ENCODE results near the gene MARCKS.

The MARCKS gene, protein sequence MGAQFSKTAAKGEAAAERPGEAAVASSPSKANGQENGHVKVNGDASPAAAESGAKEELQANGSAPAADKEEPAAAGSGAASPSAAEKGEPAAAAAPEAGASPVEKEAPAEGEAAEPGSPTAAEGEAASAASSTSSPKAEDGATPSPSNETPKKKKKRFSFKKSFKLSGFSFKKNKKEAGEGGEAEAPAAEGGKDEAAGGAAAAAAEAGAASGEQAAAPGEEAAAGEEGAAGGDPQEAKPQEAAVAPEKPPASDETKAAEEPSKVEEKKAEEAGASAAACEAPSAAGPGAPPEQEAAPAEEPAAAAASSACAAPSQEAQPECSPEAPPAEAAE
- total RNA-seq, result 0.17 to 2.3 (median 0.17) reads per million in 3 donors

DNA sequence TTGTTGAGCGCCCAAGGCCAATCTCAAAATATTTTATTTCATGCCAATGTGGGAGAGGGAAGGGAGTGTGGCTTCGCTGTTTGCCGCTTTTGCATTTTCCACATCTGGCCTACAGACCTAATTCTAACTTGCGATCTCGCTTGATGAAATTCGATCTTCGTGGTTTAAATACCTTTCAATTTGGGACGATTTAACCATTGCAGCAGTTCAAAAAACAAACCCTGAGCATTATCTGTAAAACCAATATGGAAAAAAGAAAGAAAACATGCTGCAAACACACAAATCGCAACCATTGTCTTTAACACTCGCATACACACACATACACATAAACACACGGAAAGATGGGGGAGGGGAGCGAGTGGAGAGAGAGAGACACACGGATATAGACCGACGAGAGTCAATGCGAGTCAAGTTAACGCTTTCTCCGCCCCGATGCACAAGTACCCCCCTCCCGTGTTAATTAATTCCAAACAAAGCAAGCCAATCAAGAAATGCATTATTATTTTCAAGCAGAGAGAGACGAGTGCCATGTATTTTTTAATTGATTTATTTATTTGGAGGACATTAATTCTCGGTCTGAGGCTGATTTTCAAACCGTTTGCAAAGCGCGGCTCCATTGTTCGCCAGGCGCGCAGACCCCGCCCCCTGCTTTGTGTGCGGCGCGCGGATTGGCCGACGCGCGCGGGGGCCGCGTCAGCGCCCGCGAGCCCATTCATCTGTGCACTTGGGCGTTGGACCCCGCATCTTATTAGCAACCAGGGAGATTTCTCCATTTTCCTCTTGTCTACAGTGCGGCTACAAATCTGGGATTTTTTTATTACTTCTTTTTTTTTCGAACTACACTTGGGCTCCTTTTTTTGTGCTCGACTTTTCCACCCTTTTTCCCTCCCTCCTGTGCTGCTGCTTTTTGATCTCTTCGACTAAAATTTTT, at the start of gene MARCKS:
MARCKS (plus strand) TSS at position 721 of the 931 bp plus-strand sequence. CDS start 401 bp downstream, outside the sequence.
- Histone ChIP-seq H3K9me3 (ENCODE audit: control insufficient read depth, low read length) (no peaks in the 10 kb centered on the region), H3K36me3 (ENCODE audit: control insufficient read depth, insufficient read depth, low read length) (no peaks in the 10 kb centered on the region), H3K4me3 (ENCODE audit: insufficient read depth, low read depth, low read length, poor library complexity, severe bottlenecking) (peak within 1 kb of the TSS; percentile 45), H3K4me1 (ENCODE audit: control insufficient read depth, insufficient read depth, low read length, poor library complexity, severe bottlenecking) (peaks cover 34% of the 10 kb centered on the region), H3K27ac (ENCODE audit: insufficient read depth, low read length, poor library complexity, severe bottlenecking) (no peak within 1 kb of the TSS), H3K27me3 (replicated peaks; ENCODE audit: control insufficient read depth, insufficient read depth, low read length, poor library complexity, severe bottlenecking) (peaks cover 36% of the 10 kb centered on the region)
- DNase-seq, result no peak

DNA sequence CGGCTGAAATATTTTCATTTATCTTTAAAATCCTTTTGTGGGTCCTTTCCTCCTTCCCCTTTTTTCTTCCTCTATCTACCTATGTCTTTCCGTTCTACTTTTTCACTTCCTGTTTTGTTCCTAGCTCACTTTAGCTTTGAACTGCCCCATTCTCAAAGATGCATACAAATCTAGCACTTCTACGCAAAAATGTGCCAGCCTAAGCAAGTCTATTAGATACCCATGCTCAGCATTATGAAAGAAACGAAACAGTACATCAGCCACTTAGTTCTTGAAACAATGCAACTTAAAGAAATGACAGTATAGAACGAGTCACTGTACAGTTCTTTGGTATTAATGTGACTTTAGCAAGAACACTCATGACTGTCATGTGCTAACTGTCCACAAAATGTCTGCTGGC, 47.3 kb upstream of the MARCKS start:
- no peak for DNase-seq
- H3K4me3 ChIP-seq (ENCODE audit: insufficient read depth, low read depth, low read length, poor library complexity, severe bottlenecking), result no peak overlapping the region
- no peaks in the 10 kb centered on the region for H3K27me3 ChIP-seq (replicated peaks; ENCODE audit: control insufficient read depth, insufficient read depth, low read length, poor library complexity, severe bottlenecking)
- H3K9me3 ChIP-seq (ENCODE audit: control insufficient read depth, low read length), result no peaks in the 10 kb centered on the region
- no peaks in the 10 kb centered on the region for H3K36me3 ChIP-seq (ENCODE audit: control insufficient read depth, insufficient read depth, low read length)
- no peak overlapping the region for H3K27ac ChIP-seq (ENCODE audit: insufficient read depth, low read length, poor library complexity, severe bottlenecking)
- H3K4me1 ChIP-seq (ENCODE audit: control insufficient read depth, insufficient read depth, low read length, poor library complexity, severe bottlenecking), result no peaks in the 10 kb centered on the region

DNA sequence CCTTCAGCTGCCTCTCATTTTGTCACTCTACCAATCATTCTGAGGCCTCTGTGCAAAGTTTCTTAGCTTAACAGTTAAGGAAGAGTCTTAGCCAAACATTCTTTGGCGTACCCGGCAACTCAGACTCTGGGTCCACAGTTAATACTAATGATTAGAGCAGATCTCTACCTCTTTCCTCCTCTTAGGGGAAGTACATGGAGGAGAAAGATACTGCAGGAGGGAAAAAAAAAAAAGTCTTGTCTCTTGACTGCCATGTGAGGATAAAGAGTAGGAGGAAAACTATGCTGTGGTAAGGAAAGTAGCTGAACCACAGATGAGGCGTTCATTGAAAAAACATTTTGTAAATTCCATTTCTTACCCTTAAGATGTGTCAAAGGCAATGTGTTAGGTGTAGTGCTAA, 44.0 kb upstream of the MARCKS start:
- H3K4me1 ChIP-seq (ENCODE audit: control insufficient read depth, insufficient read depth, low read length, poor library complexity, severe bottlenecking), result no peaks in the 10 kb centered on the region
- H3K27me3 ChIP-seq (replicated peaks; ENCODE audit: control insufficient read depth, insufficient read depth, low read length, poor library complexity, severe bottlenecking), result no peaks in the 10 kb centered on the region
- H3K27ac ChIP-seq (ENCODE audit: insufficient read depth, low read length, poor library complexity, severe bottlenecking), result no peak overlapping the region
- DNase-seq, result no peak
- H3K4me3 ChIP-seq (ENCODE audit: insufficient read depth, low read depth, low read length, poor library complexity, severe bottlenecking), result no peak overlapping the region
- H3K9me3 ChIP-seq (ENCODE audit: control insufficient read depth, low read length), result no peaks in the 10 kb centered on the region
- H3K36me3 ChIP-seq (ENCODE audit: control insufficient read depth, insufficient read depth, low read length), result no peaks in the 10 kb centered on the region

DNA sequence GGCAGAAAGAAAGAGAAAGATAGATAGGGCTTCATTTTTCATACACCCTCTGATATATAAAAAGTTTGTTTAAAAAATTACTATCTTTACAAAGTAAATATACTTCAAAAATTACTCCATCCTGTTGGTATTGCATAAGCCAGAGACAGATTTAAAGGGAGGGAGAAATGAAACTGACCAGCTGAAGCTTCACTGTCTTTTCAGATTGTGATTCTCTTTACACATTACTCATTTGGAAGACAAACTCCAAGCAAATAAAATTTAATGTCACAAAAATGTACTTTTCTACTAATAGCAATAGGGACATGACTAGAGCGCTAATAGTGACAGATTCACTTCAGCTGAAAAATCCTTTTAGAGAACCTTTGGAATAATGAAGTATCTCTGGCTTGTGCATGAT, 38.6 kb upstream of the MARCKS start:
- Histone ChIP-seq H3K27me3 (replicated peaks; ENCODE audit: control insufficient read depth, insufficient read depth, low read length, poor library complexity, severe bottlenecking) (peaks cover 4% of the 10 kb centered on the region), H3K4me1 (ENCODE audit: control insufficient read depth, insufficient read depth, low read length, poor library complexity, severe bottlenecking) (no peaks in the 10 kb centered on the region), H3K9me3 (ENCODE audit: control insufficient read depth, low read length) (no peaks in the 10 kb centered on the region), H3K27ac (ENCODE audit: insufficient read depth, low read length, poor library complexity, severe bottlenecking) (no peak overlapping the region), H3K4me3 (ENCODE audit: insufficient read depth, low read depth, low read length, poor library complexity, severe bottlenecking) (no peak overlapping the region), H3K36me3 (ENCODE audit: control insufficient read depth, insufficient read depth, low read length) (no peaks in the 10 kb centered on the region)
- no peak for DNase-seq

DNA sequence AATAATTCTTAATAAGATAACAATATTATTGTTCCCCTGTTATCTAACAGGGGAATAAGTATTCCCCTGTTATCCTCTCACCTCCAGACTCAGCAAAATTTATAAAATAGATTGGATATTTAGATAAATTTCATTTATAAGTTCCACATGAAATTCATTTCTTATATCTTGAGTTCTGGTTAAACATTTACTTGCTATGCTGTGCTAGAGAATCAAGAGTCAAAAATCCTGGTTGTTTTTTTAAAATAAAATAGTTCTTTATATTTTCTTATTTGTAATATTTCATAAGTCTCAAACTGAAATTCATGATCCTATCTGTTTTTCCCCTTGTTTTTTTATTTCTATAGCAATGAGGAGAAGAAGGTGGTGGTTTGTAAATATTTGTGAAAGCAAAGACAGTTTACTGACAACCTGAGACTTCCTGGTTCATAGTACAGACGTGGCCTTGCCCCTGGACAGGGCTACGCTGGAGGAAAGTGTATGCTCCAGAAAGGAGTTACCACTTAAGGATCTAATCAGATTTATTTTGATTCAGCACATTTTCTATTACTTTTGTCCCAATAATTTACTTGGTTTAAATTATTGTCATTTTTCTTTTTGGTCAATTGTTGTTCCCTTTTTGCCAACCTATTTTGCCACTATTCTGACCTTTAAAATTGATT, 37.8 kb upstream of the MARCKS start:
- H3K27me3 ChIP-seq (replicated peaks; ENCODE audit: control insufficient read depth, insufficient read depth, low read length, poor library complexity, severe bottlenecking), result peaks cover 4% of the 10 kb centered on the region
- no peaks in the 10 kb centered on the region for H3K4me1 ChIP-seq (ENCODE audit: control insufficient read depth, insufficient read depth, low read length, poor library complexity, severe bottlenecking)
- H3K27ac ChIP-seq (ENCODE audit: insufficient read depth, low read length, poor library complexity, severe bottlenecking), result no peak overlapping the region
- DNase-seq, result no peak
- no peaks in the 10 kb centered on the region for H3K9me3 ChIP-seq (ENCODE audit: control insufficient read depth, low read length)
- H3K36me3 ChIP-seq (ENCODE audit: control insufficient read depth, insufficient read depth, low read length), result no peaks in the 10 kb centered on the region
- no peak overlapping the region for H3K4me3 ChIP-seq (ENCODE audit: insufficient read depth, low read depth, low read length, poor library complexity, severe bottlenecking)

DNA sequence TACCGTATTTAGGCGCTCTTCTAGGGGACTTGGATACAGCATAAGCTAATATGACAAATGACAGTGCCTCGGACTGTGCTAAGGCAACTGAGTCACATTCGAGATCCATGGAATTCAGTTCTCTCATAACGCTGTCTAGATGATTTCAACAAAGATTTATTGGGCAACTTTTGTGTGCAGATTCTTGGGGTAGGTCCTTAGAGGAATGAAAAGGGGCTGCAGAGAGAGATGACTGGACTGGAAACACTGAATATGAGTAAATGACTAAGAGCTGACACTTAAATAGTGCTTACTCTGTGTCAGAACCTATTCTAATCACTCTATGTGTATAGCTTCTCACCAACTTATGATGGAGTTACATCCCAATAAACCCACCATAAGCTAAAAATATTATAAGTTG, 36.4 kb upstream of the MARCKS start:
- Histone ChIP-seq H3K4me1 (ENCODE audit: control insufficient read depth, insufficient read depth, low read length, poor library complexity, severe bottlenecking) (no peaks in the 10 kb centered on the region), H3K9me3 (ENCODE audit: control insufficient read depth, low read length) (no peaks in the 10 kb centered on the region), H3K4me3 (ENCODE audit: insufficient read depth, low read depth, low read length, poor library complexity, severe bottlenecking) (no peak overlapping the region), H3K36me3 (ENCODE audit: control insufficient read depth, insufficient read depth, low read length) (no peaks in the 10 kb centered on the region), H3K27me3 (replicated peaks; ENCODE audit: control insufficient read depth, insufficient read depth, low read length, poor library complexity, severe bottlenecking) (peaks cover 4% of the 10 kb centered on the region), H3K27ac (ENCODE audit: insufficient read depth, low read length, poor library complexity, severe bottlenecking) (no peak overlapping the region)
- DNase-seq, result no peak

DNA sequence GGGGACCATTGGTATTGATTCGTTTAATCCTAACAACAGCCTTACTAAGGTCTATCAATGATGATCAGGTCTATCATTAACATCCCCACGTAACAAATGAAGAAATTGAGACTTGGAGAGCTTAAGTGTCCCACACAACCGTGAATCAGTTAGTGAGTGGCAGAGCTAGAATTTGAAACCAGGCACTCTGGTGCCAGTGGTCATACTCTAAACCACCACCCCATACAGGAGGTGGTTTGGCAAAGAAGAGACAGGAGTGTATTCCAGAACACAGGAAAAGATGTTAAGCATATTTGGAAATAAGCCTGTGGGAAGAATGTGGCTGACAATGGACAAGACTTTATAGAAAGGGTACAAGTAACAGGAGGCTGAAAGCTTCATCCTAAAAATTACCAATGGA, 35.7 kb upstream of the MARCKS start:
- H3K36me3 ChIP-seq (ENCODE audit: control insufficient read depth, insufficient read depth, low read length), result no peaks in the 10 kb centered on the region
- no peaks in the 10 kb centered on the region for H3K9me3 ChIP-seq (ENCODE audit: control insufficient read depth, low read length)
- H3K27me3 ChIP-seq (replicated peaks; ENCODE audit: control insufficient read depth, insufficient read depth, low read length, poor library complexity, severe bottlenecking), result peaks cover 4% of the 10 kb centered on the region
- no peaks in the 10 kb centered on the region for H3K4me1 ChIP-seq (ENCODE audit: control insufficient read depth, insufficient read depth, low read length, poor library complexity, severe bottlenecking)
- no peak overlapping the region for H3K4me3 ChIP-seq (ENCODE audit: insufficient read depth, low read depth, low read length, poor library complexity, severe bottlenecking)
- H3K27ac ChIP-seq (ENCODE audit: insufficient read depth, low read length, poor library complexity, severe bottlenecking), result no peak overlapping the region
- no peak for DNase-seq

DNA sequence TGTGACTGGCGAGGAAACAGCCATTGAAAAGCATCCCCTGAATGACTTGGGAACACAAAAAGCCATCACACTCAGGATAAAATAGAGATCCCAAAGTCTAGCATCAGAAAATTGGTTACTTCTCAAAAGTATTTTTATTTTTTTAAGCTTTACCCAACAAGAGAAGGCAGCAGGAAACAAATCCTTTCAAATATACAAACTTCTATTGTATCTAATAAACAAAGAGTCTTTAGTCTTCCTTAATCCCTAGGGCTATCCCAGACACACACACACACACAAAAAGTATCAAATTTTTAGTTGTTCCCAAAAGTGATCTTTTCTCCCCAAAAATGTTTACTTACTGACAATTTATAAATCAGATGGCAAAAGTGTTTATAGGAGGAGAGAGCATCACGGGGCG, 33.2 kb upstream of the MARCKS start:
- Histone ChIP-seq H3K4me1 (ENCODE audit: control insufficient read depth, insufficient read depth, low read length, poor library complexity, severe bottlenecking) (no peaks in the 10 kb centered on the region), H3K9me3 (ENCODE audit: control insufficient read depth, low read length) (no peaks in the 10 kb centered on the region), H3K4me3 (ENCODE audit: insufficient read depth, low read depth, low read length, poor library complexity, severe bottlenecking) (no peak overlapping the region), H3K36me3 (ENCODE audit: control insufficient read depth, insufficient read depth, low read length) (no peaks in the 10 kb centered on the region), H3K27ac (ENCODE audit: insufficient read depth, low read length, poor library complexity, severe bottlenecking) (no peak overlapping the region), H3K27me3 (replicated peaks; ENCODE audit: control insufficient read depth, insufficient read depth, low read length, poor library complexity, severe bottlenecking) (peaks cover 4% of the 10 kb centered on the region)
- DNase-seq, result no peak

DNA sequence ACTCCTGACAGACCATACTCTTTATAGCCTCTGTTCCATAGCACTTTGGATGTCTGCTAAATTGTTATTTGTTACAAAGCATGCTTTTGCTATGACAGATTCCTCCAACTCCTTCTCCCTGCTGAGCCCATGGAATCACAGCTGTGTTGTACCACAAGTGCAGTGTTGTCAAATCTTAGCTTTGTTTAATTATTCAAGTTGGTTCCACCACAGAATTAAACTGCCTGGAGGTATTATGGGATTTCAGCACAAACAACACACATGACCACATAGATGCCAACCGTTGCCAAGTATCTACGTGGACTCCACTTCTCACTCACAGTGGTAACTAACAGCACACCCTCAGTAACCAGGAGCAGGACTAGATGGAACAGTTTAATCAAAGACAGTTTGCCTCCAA, 32.7 kb upstream of the MARCKS start:
- H3K27ac ChIP-seq (ENCODE audit: insufficient read depth, low read length, poor library complexity, severe bottlenecking), result no peak overlapping the region
- H3K9me3 ChIP-seq (ENCODE audit: control insufficient read depth, low read length), result no peaks in the 10 kb centered on the region
- H3K4me3 ChIP-seq (ENCODE audit: insufficient read depth, low read depth, low read length, poor library complexity, severe bottlenecking), result no peak overlapping the region
- H3K4me1 ChIP-seq (ENCODE audit: control insufficient read depth, insufficient read depth, low read length, poor library complexity, severe bottlenecking), result no peaks in the 10 kb centered on the region
- H3K27me3 ChIP-seq (replicated peaks; ENCODE audit: control insufficient read depth, insufficient read depth, low read length, poor library complexity, severe bottlenecking), result peaks cover 4% of the 10 kb centered on the region
- DNase-seq, result no peak
- H3K36me3 ChIP-seq (ENCODE audit: control insufficient read depth, insufficient read depth, low read length), result no peaks in the 10 kb centered on the region
